Esophagus muscularis mucosa (tissue), 4 donors: ENCODE results near the gene FTCD.

ENCODE experiments used
- CTCF ChIP-seq, 3 experiments: fragments of 200-600 bp in 2 of 3; fragments of 450-650 bp in 1 of 3; sonication (generic) in 2 of 3; IDR thresholded peaks; one replicate each; pipeline ENCODE4 v1.5.1; 2017 to 2019; ENCODE audit warnings: antibody characterized with exemption in 3 of 3, mild to moderate bottlenecking in 2 of 3, moderate library complexity in 1 of 3
- EP300 ChIP-seq: sonication (generic); formaldehyde crosslinking; IDR thresholded peaks from one replicate; pipeline ENCODE4 v1.6.1; 2017; ENCODE audit warnings: antibody characterized with exemption
- POLR2A ChIP-seq: fragments of 450-650 bp; IDR thresholded peaks from one replicate; pipeline ENCODE4 v1.6.1; 2017; ENCODE audit warnings: antibody characterized with exemption, moderate library complexity, mild to moderate bottlenecking, low read depth
- POLR2AphosphoS5 ChIP-seq, 2 donors: sonication (generic); formaldehyde crosslinking; IDR thresholded peaks; one replicate each; pipeline ENCODE4 v1.6.1; 2017; ENCODE audit warnings: antibody characterized with exemption in 2 of 2

GRCh38 chr21:46091631-46092025 lies 63.8 kb downstream of the FTCD start:
- TF ChIP-seq CTCF (IDR thresholded peaks at IDR 0.05): no peak
- no peak for TF ChIP-seq POLR2AphosphoS5 (IDR thresholded peaks at IDR 0.05)
- no peak for TF ChIP-seq POLR2A
- TF ChIP-seq EP300: no peak
